OCI-LY3 (cell line): ENCODE data around the gene PPP6R2.
"Not testable (repeated sequence)": the region's sequence is repeated elsewhere in the genome, so short reads cannot be mapped to it uniquely, and the experiment has no call there.

Experiments used
- CTCF ChIP-seq: fragments of 200-600, 300-600 bp; sonication (generic); IDR thresholded peaks from 2 replicates; pipeline ENCODE4 v1.5.1; 2014; ENCODE audit warnings: antibody characterized with exemption, low read length, low read depth
- EZH2phosphoT487 ChIP-seq: fragments of 200-600 bp; shearing (Covaris generic); IDR thresholded peaks from 2 replicates; pipeline ENCODE4 v1.6.1; 2018; ENCODE audit warnings: antibody characterized with exemption, mixed run types, low read depth

DNA sequence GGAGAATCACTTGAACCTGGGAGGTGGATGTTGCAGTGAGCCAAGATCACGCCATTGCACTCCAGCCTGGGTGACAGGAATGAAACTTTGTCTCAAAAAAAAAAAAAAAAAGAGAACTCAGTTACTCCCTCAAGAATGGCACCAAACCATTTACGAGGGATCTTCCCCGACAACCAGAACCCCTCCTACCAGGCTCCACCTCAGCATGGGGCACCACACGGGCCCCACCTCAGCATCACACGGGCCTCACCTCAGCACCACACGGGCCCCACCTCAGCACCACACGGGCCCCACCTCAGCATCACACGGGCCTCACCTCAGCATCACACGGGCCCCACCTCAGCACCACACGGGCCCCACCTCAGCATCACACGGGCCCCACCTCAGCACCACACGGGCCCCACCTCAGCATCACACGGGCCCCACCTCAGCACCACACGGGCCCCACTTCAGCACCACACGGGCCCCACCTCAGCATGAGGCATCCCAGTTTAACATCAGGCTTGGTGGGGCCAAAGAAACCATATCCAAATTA is 38.0 kb downstream of the PPP6R2 start:
- not testable (repeated sequence) for TF ChIP-seq CTCF, EZH2phosphoT487
